Pancreas (tissue), 10 donors: Measurements from ENCODE around the gene RTL1. TPM values are rescaled to one million over a fixed set of nuclear protein-coding genes. Genes with fewer than 3 reads are reported as not detected.
A peak's percentile ranks its signal among the peaks of the same experiment; 100 is the strongest.

Experiments used
- ATAC-seq, 4 donors: fragments of 200-7000 bp; cut with Tn5 transposase; one replicate each; pipeline versions ENCODE4 v1.8.0 to v1.9.1; 2020; ENCODE audit warnings: mild to moderate bottlenecking in 4 of 4, moderate library complexity in 4 of 4
- DNase-seq, 6 donors: peaks; one replicate each; pipeline ENCODE4 v3.0.0-alpha.2; 2020
- FAIRE-seq: peaks from 2 replicates; lab custom pipeline; 2012; peaks lifted over from hg19 to GRCh38; lab: Jason Lieb, UNC
- H3K27ac ChIP-seq, 4 donors: fragments of 200-600 bp; sonication (generic); 1 replicate in 3 of 4; 2 replicates in 1 of 4; pipeline versions ENCODE4 v1.5.0 to v1.8.0; 2020
- H3K27me3 ChIP-seq, 4 donors: fragments of 200-600 bp; one replicate each; pipeline ENCODE4 v1.8.0; 2021
- H3K36me3 ChIP-seq, 3 donors: fragments of 200-600 bp; sonication (generic) in 1 of 3; one replicate each; pipeline versions ENCODE4 v1.5.0 to v1.8.0; 2020 to 2021
- H3K4me1 ChIP-seq, 3 donors: fragments of 200-600 bp; one replicate each; pipeline ENCODE4 v1.8.0; 2021
- H3K4me3 ChIP-seq, 4 donors: fragments of 200-600 bp; sonication (generic) in 2 of 4; one replicate each; pipeline versions ENCODE4 v1.5.0 to v1.8.0; 2020 to 2021
- H3K9me3 ChIP-seq, 4 donors: fragments of 200-600 bp; one replicate each; pipeline ENCODE4 v1.8.0; 2021
- CTCF ChIP-seq, 4 donors: fragments of 200-600 bp; sonication (generic) in 3 of 4; IDR thresholded peaks; one replicate each; pipeline versions ENCODE4 v1.5.0 to v1.8.0; 2021; ENCODE audit warnings: antibody characterized with exemption in 4 of 4
- WGBS, 2 donors: extraction: QIAGEN DNeasy Blood & Tissue Kit; methylation state at CpG; one replicate each; pipeline ENCODE4 v1.1.7; 2013; 5-methylcytosine and 5-hydroxymethylcytosine counted together
- intact Hi-C, 3 donors: fragments of 100-400 bp; cut with DNase I; formaldehyde crosslinking; loops; one replicate each; pipeline versions ENCODE4 v1.11.1 to v1.14.2; 2022
- polyA plus RNA-seq, 2 donors: library from polyadenylated mRNA; stranded (reverse); fragments of 200-250 nt; gene quantifications; one replicate each; pipeline ENCODE4 v1.2.3, GENCODE V29; 2013
- total RNA-seq, 6 donors: library from RNA; stranded (reverse); fragmentation: NEBNext Ultra II Directional in 4 of 6; extraction: Animal tissue kit (Norgen Biotek cat#: 25700) in 4 of 6; gene quantifications; one replicate each; pipeline versions ENCODE4 v1.2.1 to v1.2.4, GENCODE V29; 2021 to 2023
- donor health status: healthy with polysubstance abuse.
- donor health status: DM: no; HTN: no; CAD: no; lungs with moderate emphysema.
- donor health status: DM: no; HTN: no; CAD: no.
- donor health status: control.
- donor health status: control.
- donor health status: Bipolar disorder and iron deficiency.
- donor health status: DM: yes; HTN: yes; CAD: no.
- donor health status: DM: no; HTN: no; CAD: no.
- donor health status: DM: no; HTN: no; CAD: no.
- donor health status: DM: yes; HTN: yes; CAD: no.

RTL1 gene
- total and polyA plus RNA-seq, 8 donors = 0.02 to 0.80 (median 0.03) TPM; not detected in 3

DNA sequence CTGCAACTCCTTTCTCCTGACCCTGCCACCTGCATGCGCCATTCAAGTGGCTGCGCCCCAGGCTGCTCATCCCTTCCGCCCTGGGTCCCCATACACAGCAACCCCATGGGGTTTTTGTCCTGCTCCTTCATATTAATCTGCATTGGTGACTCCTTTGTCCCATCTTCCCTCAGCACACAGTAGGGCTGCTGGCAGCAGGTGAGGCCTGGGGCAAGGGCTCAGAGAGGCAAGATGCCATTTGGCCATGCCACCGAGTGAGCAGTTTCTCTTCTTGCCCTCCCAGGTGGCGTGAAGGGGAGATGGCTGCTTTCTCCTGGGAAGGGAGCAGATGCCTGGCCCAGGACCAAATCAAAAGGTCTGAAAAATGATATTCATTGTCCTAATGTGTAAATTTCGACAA is 9.1 kb downstream of the RTL1 start:
- H3K9me3 ChIP-seq = no peaks in the 10 kb centered on the region
- intact Hi-C loops = no loop called here
- H3K27me3 ChIP-seq = no peaks in the 10 kb centered on the region

GRCh38 chr14:100893760-100894159 is 9.8 kb downstream of the RTL1 start:
- no peak overlapping the region for H3K27ac ChIP-seq
- intact Hi-C loops = no loop called here
- FAIRE-seq (no peak), ATAC-seq (no peak), DNase-seq (no peak)
- H3K4me1 ChIP-seq = peaks cover 0 to under 1% (median 0%) of the 10 kb centered on the region in 3 donors
- no peaks in the 10 kb centered on the region for H3K36me3 ChIP-seq
- H3K4me3 ChIP-seq = no peak overlapping the region
- 83 to 90% methylated on average over 11 of the region's 11 CpGs for WGBS, 2 donors
- H3K27me3 ChIP-seq = no peaks in the 10 kb centered on the region
- no peaks in the 10 kb centered on the region for H3K9me3 ChIP-seq
- TF ChIP-seq CTCF (IDR thresholded peaks at IDR 0.05) = no peak

More for the DNA sequence above, 9.1 kb downstream of the RTL1 start:
- ATAC-seq (no peak), FAIRE-seq (no peak), DNase-seq (peak in 2 of 6 donors; percentile 5 to 25)
- Histone ChIP-seq H3K4me1 (peaks cover 0 to 4% (median 0%) of the 10 kb centered on the region in 3 donors), H3K36me3 (no peaks in the 10 kb centered on the region), H3K4me3 (no peak overlapping the region), H3K27ac (no peak overlapping the region)
- 64 to 67% methylated on average over 6 of the region's 6 CpGs for WGBS, 2 donors
- no peak for TF ChIP-seq CTCF (IDR thresholded peaks at IDR 0.05)

DNA sequence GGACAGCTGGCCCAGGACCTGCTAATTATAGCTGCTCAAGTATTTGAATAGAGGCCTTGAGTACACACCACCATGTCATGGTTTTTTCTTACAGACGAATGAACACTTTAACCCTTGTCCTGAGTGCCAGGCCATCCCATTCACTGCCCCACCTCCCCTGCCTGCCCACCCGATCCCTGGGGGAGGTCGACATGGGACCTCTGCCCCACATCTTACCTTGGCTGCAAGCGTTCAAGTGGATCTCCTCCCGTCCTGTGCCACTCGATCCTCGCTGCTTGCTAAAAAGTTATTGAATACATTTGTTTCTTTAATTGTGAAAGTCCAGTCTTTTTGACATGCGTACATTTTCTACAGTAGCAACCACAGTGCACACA is 10.3 kb downstream of the RTL1 start:
- intact Hi-C loops = no loop called here
- H3K9me3 ChIP-seq = no peaks in the 10 kb centered on the region
- TF ChIP-seq CTCF (IDR thresholded peaks at IDR 0.05) = no peak
- WGBS, 2 donors = 77 to 80% methylated on average over 8 of the region's 8 CpGs
- H3K27me3 ChIP-seq = no peaks in the 10 kb centered on the region
- peaks cover 0 to 4% (median 0%) of the 10 kb centered on the region in 3 donors for H3K4me1 ChIP-seq
- FAIRE-seq = no peak
- peak in 3 of 6 donors; percentile 1 to 34 (median 2) for DNase-seq
- H3K4me3 ChIP-seq = no peak overlapping the region
- H3K36me3 ChIP-seq = no peaks in the 10 kb centered on the region
- H3K27ac ChIP-seq = no peak overlapping the region
- peak in 2 of 4 donors; percentile 13 to 29 for ATAC-seq

GRCh38 chr14:100892496-100893227 is 10.9 kb downstream of the RTL1 start:
- intact Hi-C loops = no loop called here
- Histone ChIP-seq H3K9me3 (no peaks in the 10 kb centered on the region), H3K4me1 (peaks cover 0 to 4% (median 0%) of the 10 kb centered on the region in 3 donors), H3K36me3 (no peaks in the 10 kb centered on the region), H3K27ac (no peak overlapping the region), H3K4me3 (no peak overlapping the region), H3K27me3 (no peaks in the 10 kb centered on the region)
- no peak for TF ChIP-seq CTCF (IDR thresholded peaks at IDR 0.05)
- DNase-seq (peak in 2 of 6 donors; percentile 0 to 5), FAIRE-seq (no peak), ATAC-seq (no peak)
- 83% methylated on average over 17 of the region's 17 CpGs for WGBS, 2 donors
